Measurements from ENCODE around the gene NFYC.
"Not testable (repeated sequence)": the region's sequence is repeated elsewhere in the genome, so short reads cannot be mapped to it uniquely, and the experiment has no call there.

Gene NFYC

GRCh38 chr1:40706626-40707025, 15.1 kb downstream of the NFYC start:
- DNase-seq (ENCODE audit: low spot score): no peak

- DNase-seq (ENCODE audit: low spot score): peak; percentile 38
These were observed 17.2 kb downstream of the NFYC start for GRCh38 chr1:40708750-40709099.

DNA sequence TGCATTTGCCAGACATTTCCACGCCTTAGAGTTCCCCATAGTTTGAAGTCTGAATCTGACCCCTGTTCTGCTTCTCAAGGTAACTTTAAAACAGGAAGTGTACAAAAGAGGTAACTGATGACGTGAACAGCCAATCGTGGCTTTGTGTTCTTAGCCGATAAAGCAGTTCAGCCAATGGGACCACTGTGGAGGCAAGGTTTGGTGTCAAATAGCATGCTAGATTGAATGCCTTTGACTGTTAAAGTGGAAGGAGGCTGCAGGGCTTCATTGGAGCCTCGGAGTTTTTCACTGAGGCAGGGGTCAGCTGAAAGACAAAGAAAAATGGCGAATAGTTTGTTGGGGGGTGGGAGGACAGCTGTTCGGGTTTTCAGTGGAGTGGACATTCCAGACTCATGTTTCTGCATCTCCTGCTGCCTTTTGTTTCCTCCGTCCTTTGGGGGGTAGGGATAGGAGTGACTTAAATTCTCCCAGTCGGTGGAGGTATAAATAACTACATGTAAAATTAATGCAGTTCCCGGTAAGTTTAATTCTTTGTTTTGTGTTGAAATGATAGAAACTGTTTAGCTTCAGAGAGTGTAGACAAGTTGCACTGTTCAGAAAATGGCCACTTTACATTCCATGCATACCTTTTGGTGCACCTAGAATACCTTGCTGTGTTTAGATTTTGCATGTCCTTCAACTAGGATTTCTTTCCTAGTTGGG, 17.7 kb downstream of the NFYC start:
- peak; percentile 72 for DNase-seq (ENCODE audit: low spot score)

DNA sequence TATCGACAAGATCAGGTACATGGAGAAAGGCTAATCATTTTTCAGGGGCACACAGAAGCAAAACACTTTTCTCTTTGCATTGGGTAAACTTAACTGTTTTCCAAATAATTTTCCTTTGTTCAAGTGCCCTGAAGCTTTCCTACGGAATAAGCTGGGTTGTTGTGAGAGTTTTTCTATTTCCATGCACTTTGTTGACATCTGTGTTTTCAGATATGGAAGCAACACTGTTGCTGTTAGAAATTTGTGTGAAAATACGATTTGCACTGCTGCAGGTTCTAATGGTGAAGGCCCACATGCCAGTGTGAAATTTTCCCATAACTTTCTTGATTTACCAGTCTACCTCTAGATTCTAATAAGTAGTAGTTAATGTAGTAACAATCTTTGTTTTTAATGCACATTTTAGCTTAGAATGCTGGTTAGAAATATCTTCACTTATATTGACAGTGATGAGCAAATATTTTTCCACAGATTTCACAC, 18.3 kb downstream of the NFYC start:
- no peak for DNase-seq (ENCODE audit: low spot score)

DNA sequence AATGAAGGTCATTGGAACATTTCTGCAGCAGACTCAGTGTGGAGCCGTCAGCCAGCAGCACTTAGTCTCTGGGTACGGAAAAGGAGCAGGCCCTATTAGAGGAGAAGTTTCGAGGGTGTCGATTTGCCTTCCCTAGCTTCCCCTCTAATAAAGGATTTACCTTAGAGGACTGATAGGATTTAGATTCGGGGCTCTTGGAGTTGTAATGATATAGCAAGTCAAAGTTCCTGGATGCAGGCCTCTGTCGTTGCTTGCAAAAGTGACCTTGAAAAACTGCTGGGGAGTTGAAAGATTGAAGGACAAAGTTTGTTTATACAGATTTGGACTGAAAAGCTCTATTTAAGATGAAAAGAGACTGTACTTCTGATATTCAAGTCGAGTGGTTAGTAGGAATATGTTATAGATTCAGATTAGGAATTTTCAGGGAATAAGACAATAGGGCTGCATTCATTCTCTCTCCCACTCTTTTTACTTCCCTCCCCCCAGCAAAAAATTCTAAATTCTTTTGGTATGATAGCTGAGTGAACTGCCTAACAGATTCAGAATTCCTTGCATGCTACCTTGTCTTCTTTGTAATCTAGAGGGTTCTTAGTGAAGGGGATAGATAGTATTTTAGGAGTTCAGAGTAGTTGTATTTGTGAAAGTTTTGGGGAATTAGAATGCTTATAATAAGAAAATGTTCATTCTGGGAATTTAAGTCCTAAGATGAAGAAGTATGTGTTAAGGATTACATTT, 19.2 kb downstream of the NFYC start:
- DNase-seq (ENCODE audit: low spot score): no peak

DNA sequence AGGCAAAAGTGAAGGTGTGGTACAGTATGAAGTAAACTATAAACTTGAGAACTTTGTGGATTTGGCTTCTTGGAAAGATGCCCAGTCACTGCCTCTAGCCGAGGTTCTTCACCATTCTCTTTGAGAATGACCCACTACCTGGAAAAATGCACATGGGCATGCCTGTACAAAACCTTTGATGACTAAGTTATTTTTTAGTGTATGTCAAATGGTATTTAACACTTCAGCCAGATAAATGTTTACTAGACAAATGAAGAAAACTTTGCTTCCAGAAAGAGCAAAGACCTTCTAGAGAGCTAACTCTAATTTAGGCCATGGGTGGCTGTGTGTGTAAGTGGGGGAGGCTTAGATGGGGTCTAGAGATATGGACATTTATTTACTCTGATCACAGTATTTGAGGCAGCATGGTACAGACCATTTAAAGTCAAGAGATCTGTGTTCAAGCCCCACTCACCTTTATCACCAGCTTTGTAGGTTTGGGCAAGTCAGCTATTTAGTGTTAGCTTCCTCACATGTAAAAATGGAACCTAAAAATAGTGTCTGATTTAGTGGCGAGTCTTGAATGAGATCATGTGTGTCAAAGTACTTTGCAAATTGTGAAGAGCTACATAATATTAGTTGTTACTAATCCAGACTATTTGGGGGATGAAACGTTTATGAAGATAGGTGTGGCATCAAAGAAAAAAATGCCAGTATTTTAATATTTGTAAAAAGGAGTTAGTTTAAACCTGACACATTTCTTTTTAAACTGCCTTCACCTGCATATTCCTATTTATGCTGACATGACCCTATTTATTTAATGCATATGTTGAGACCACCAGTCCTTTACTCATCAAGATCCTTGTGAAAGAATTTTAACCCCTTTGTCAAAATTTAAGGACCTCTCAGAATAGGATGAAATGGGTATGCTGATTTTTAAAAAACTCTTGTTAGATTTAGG, 20.2 kb downstream of the NFYC start:
- DNase-seq (ENCODE audit: low spot score): no peak

DNA sequence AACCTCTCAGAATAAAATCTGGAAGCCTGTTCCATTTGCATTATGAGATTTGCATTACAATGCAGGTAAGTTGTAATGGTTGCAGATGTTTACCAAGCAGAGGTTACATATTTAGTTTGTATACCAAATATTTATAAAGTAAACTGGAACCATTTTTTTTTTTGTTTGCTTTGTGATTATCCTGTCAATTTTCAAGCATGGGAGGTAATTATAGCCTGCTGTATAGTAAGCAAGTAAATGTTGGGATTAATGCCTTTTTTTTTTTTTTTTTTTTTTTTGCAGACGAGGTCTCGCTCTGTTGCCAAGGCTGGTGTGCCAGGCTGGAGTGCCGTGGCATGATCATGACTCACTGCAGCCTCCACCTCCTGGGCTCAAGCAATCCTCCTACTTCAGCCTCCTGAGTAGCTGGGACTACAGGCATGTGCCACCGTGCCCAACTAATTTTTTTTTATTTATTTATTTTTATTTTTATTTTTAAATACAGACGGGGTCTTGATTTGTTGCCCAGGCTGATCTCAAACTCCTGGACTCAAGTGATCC, 21.0 kb downstream of the NFYC start:
- DNase-seq (ENCODE audit: low spot score): no peak

GRCh38 chr1:40712997-40713396, 21.5 kb downstream of the NFYC start:
- no peak for DNase-seq (ENCODE audit: low spot score)

- DNase-seq (ENCODE audit: low spot score): no peak
These were observed 24.1 kb downstream of the NFYC start for GRCh38 chr1:40715491-40716059.

- no peak for DNase-seq (ENCODE audit: low spot score)
These were observed 25.6 kb downstream of the NFYC start for GRCh38 chr1:40717065-40717464.

DNA sequence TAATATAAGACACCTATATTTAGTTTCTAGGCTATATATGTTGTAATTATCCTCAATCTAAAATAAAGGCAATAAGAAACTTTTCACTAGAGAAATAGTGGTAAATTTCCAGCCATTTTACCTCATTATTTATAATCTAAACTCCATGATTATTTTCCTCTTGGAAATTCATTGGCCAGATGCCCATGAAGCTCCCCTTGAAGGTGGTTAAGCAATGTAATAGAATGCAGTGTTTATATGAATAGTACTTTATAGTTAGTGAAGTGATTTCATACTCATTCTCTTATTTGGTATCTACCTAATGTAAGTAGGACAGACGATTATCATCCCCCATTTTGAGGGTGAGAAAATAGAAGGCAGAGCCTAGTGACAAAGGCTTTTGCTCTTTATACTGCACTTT, 26.5 kb downstream of the NFYC start:
- DNase-seq (ENCODE audit: low spot score): no peak

- DNase-seq (ENCODE audit: low spot score): no peak
These were observed 29.0 kb downstream of the NFYC start for GRCh38 chr1:40720493-40720892.

- DNase-seq (ENCODE audit: low spot score): no peak
These were observed 31.1 kb downstream of the NFYC start for GRCh38 chr1:40722622-40723021.

DNA sequence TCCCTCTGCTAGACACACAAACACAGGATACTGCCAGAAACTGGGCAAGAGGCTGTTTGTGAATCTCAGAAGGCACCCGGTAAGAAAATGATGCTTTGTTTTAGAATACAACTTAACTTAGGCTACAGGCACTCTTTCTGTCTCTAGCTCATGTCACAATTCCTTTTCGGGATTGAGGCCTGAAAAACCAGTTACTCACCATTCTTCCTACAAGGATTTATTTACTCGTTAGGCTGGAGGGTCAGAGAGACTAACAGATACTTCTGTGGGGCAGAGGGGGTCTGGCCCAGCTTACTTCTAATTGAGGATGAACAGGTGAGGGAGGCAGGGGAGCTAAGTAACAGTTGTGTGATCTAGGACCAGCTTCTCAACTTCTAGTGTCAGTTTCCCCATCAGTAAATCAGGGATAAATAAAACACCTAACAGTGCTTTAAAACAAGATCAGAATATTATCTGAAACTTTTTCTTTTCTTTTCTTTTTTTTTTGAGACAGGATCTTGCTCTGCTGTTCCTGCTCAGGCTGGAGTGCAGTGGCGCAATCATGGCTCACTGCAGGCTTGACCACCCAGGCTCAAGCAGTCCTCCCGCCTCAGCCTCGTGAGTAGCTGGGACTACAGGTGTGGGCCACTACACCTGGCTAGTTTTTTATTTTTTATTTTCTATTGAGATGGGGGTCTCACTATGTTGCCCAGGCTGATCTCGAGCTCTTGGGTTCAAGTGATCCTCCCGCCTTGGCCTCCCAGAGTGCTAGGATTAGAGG, 31.9 kb downstream of the NFYC start:
- DNase-seq (ENCODE audit: low spot score): no peak

DNA sequence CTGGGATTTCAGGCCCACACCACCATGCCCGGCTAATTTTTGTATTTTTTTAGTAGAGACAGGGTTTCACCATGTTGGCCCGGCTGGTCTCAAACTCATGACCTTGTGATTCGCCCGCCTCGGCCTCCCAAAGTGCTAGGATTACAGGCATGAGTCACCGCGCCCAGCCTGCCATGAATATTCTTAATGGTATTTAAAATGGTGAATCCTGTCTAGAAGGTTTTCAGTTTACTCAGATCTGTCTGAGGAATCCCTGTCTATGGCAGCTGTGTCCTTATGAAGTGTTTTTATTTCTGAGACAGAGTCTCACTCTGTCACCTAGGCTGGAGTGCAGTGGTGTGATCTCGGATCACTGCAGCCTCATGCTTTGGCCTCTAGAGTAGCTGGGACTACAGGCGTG, 36.2 kb downstream of the NFYC start:
- DNase-seq (ENCODE audit: low spot score): not testable (repeated sequence)

- DNase-seq (ENCODE audit: low spot score): not testable (repeated sequence)
These were observed 37.9 kb downstream of the NFYC start for GRCh38 chr1:40729316-40729862.

- no peak for DNase-seq (ENCODE audit: low spot score)
These were observed 41.3 kb downstream of the NFYC start for GRCh38 chr1:40732756-40733301.

DNA sequence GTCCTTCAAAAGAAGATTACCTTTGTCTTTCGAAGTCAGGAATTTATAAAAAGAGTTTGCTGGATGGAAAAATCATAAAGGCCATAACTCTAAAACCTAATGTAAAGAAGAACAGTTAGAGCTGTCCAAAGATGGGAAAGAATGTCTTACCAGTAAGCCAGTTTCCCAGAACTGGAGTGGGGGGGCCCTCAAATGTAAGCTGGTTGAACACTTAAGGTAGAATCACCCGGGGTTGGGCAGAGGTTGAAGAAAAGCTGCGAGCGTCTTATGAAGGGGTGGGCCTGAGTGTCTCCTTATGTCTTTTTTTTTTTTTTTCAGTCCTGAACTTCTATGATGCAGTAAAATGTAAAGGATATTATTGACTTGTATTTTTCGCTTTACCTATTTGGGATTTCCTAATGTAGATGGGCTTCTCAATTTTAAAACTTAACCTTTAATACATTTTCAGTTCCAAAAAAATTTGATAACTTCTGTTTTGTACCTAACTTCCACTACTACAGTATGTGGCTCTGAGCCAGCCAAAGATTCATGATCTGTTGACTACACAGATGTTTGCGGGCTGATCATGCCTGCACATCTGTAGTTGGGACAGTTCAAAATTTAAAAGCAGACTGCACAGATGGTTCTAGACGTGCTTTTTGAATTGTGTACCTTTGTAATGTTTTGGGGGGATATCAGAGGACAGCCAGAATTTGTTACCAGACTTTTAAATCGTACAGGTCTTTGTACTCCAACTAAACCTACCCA, 43.6 kb downstream of the NFYC start:
- DNase-seq (ENCODE audit: low spot score): no peak

GRCh38 chr1:40736085-40736531, 44.6 kb downstream of the NFYC start:
- DNase-seq (ENCODE audit: low spot score): no peak

DNA sequence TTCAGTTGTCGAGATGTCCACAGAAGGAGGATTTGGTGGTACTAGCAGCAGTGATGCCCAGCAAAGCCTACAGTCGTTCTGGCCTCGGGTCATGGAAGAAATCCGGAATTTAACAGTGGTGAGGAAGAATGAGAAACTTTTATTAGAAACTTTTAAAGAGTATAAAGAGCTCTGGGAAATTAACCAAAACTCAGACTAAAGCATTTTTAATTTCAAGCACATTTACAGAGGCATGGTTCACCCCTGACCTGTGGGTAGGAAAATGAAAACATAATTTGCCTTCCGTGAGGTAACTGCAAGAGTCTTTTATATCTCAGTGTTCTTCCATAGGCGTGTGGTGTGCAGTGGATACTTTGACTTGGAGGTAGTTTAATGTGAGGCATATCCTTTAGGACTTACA, 47.3 kb downstream of the NFYC start:
- no peak for DNase-seq (ENCODE audit: low spot score)

All from D341Med (cell line).